GM23338 (cell line): ENCODE measurements around the gene HTR2B. TPM values are rescaled to one million over a fixed set of nuclear protein-coding genes. Genes with fewer than 3 reads are reported as not detected.

Source experiments
- ATAC-seq: fragments of 200-7000 bp; cut with Tn5 transposase; 3 replicates; pipeline ENCODE4 v1.9.1; 2020
- DNase-seq: peaks from one replicate; pipeline ENCODE4 v3.0.0-alpha.2; 2015; ENCODE audit warnings: low spot score
- H2AFZ ChIP-seq: fragments of 200-600 bp; sonication (generic); 2 replicates; pipeline ENCODE4 v1.8.0; 2016; ENCODE audit warnings: antibody characterized with exemption, mild to moderate bottlenecking, moderate library complexity
- H3F3A ChIP-seq: fragments of 200-600 bp; sonication (generic); replicated peaks from 2 replicates; pipeline ENCODE4 v1.8.0; 2017; ENCODE audit warnings: antibody characterized with exemption, mixed run types, low read depth
- H3K27ac ChIP-seq: fragments of 200-600 bp; sonication (generic); 2 replicates; pipeline ENCODE4 v1.6.1; 2016; ENCODE audit warnings: low read depth
- H3K27me3 ChIP-seq: fragments of 200-600 bp; sonication (generic); 2 replicates; pipeline ENCODE4 v1.8.0; 2016; ENCODE audit warnings: mild to moderate bottlenecking, mixed run types, moderate library complexity; ENCODE audit not compliant: insufficient read depth
- H3K36me3 ChIP-seq: fragments of 200-600 bp; sonication (generic); 2 replicates; pipeline ENCODE4 v1.8.0; 2016; ENCODE audit warnings: mild to moderate bottlenecking; ENCODE audit not compliant: insufficient read depth
- H3K4me1 ChIP-seq: fragments of 200-600 bp; sonication (generic); 2 replicates; pipeline ENCODE4 v1.8.0; 2016; ENCODE audit warnings: mild to moderate bottlenecking, moderate library complexity; ENCODE audit not compliant: insufficient read depth
- H3K4me2 ChIP-seq: fragments of 200-600 bp; sonication (generic); 2 replicates; pipeline ENCODE4 v1.7.1; 2017; ENCODE audit warnings: mixed run types
- H3K4me3 ChIP-seq: fragments of 200-600 bp; sonication (generic); 2 replicates; pipeline ENCODE4 v1.6.1; 2016; ENCODE audit warnings: mixed run types
- H3K79me2 ChIP-seq: fragments of 200-600 bp; sonication (generic); replicated peaks from 2 replicates; pipeline ENCODE4 v1.8.0; 2017; ENCODE audit warnings: mild to moderate bottlenecking; ENCODE audit not compliant: insufficient read depth
- H3K9me2 ChIP-seq: fragments of 200-600 bp; sonication (generic); 2 replicates; pipeline ENCODE4 v1.8.0; 2017; ENCODE audit not compliant: insufficient read depth
- H4K20me1 ChIP-seq: fragments of 200-600 bp; sonication (generic); replicated peaks from 2 replicates; pipeline ENCODE4 v1.8.0; 2017; ENCODE audit warnings: mild to moderate bottlenecking; ENCODE audit not compliant: insufficient read depth
- H3K27ac Mint-ChIP-seq: 2 replicates; pipeline ENCODE4 v1.8.0; 2020; ENCODE audit warnings: inconsistent platforms, mild to moderate bottlenecking, moderate library complexity, mixed read lengths
- H3K27me3 Mint-ChIP-seq: 3 replicates; pipeline ENCODE4 v1.8.0; 2022; ENCODE audit warnings: low read depth, mild to moderate bottlenecking, moderate library complexity, mixed read lengths, inconsistent platforms; ENCODE audit not compliant: insufficient read depth, poor library complexity
- H3K36me3 Mint-ChIP-seq: 3 replicates; pipeline ENCODE4 v1.8.0; 2021; ENCODE audit warnings: low read depth, mild to moderate bottlenecking, inconsistent platforms, moderate library complexity, mixed read lengths
- H3K4me1 Mint-ChIP-seq: 3 replicates; pipeline ENCODE4 v1.8.0; 2020; ENCODE audit warnings: mild to moderate bottlenecking, inconsistent platforms, mixed read lengths
- H3K4me3 Mint-ChIP-seq: 3 replicates; pipeline ENCODE4 v1.8.0; 2021; ENCODE audit warnings: moderate library complexity, mild to moderate bottlenecking, inconsistent platforms, mixed read lengths
- H3K9me3 Mint-ChIP-seq: 3 replicates; pipeline ENCODE4 v1.8.0; 2020; ENCODE audit warnings: moderate library complexity, mild to moderate bottlenecking, inconsistent platforms, mixed read lengths
- CREB1 ChIP-seq: fragments of 250-450 bp; sonication (Bioruptor Pico); IDR thresholded peaks from 2 replicates; pipeline ENCODE4 v1.5.0; 2020; ENCODE audit warnings: low read depth, mild to moderate bottlenecking, moderate library complexity
- CTCF ChIP-seq, 2 experiments: fragments of 200-600 bp in 1 of 2; sonication (generic) in 1 of 2; conservative IDR thresholded peaks; 2 replicates each; pipeline versions ENCODE4 v1.5.1 to v1.6.1; 2016 to 2017; ENCODE audit warnings: antibody characterized with exemption in 2 of 2, low read depth in 2 of 2, mild to moderate bottlenecking in 2 of 2, moderate library complexity in 1 of 2
- EZH2 ChIP-seq: fragments of 200-600 bp; sonication (generic); IDR thresholded peaks from one replicate; pipeline ENCODE4 v1.8.0; 2017; ENCODE audit warnings: antibody characterized with exemption, mild to moderate bottlenecking, low read depth; ENCODE audit not compliant: unreplicated experiment
- JUNB ChIP-seq: IDR thresholded peaks from one replicate; pipeline ENCODE4 v1.6.1; 2016; ENCODE audit warnings: antibody characterized with exemption; ENCODE audit not compliant: unreplicated experiment
- NANOG ChIP-seq: IDR thresholded peaks from 2 replicates; pipeline ENCODE4 v1.6.1; 2016; ENCODE audit warnings: antibody characterized with exemption, borderline replicate concordance
- POLR2AphosphoS5 ChIP-seq: IDR thresholded peaks from 2 replicates; pipeline ENCODE4 v1.6.1; 2016; ENCODE audit warnings: antibody characterized with exemption, low read depth
- REST ChIP-seq: IDR thresholded peaks from one replicate; pipeline ENCODE4 v1.6.1; 2018; ENCODE audit warnings: antibody characterized with exemption; ENCODE audit not compliant: unreplicated experiment
- ZNF114 ChIP-seq: fragments of 250-450 bp; sonication (Bioruptor Pico); IDR thresholded peaks from 2 replicates; pipeline ENCODE4 v1.5.0; 2020; ENCODE audit warnings: mild to moderate bottlenecking, moderate library complexity
- ZNF331 ChIP-seq: fragments of 250-450 bp; sonication (Bioruptor Pico); IDR thresholded peaks from 2 replicates; pipeline ENCODE4 v1.5.0; 2020; ENCODE audit warnings: low read depth, mild to moderate bottlenecking, moderate library complexity
- ZNF462 ChIP-seq: fragments of 250-450 bp; sonication (Bioruptor Pico); IDR thresholded peaks from 2 replicates; pipeline ENCODE4 v1.5.0; 2020; ENCODE audit warnings: mild to moderate bottlenecking, moderate library complexity
- long read RNA-seq: library from polyadenylated mRNA; unstranded; transcript quantifications from one replicate; pipeline ENCODE4 v2.0.0, GENCODE V29; 2020; ENCODE audit not compliant: unreplicated experiment
- polyA plus RNA-seq: library from polyadenylated mRNA; unstranded; fragments of >200 nt; fragmentation: Nextera tagmentation; extraction: Ambion mirVana; gene quantifications from 2 replicates; pipeline ENCODE4 v1.2.1, GENCODE V29; 2016
- total RNA-seq: library from RNA; depleted of rRNA; stranded (reverse); fragments of >200 nt; shearing (Covaris generic); gene quantifications from 2 replicates; pipeline ENCODE4 v1.2.3, GENCODE V29; 2014; rRNA removed

Gene HTR2B
- total RNA-seq, result not detected in 2 replicates
- 0.16 and 0.47 TPM in 2 replicates for polyA plus RNA-seq
- long read RNA-seq, result 0 reads

- H3K4me3 ChIP-seq, result no peak within 1 kb of the TSS
- peaks cover 41% of the 10 kb centered on the region for H3K4me1 ChIP-seq
- no peaks in the 10 kb centered on the region for H3K9me2 ChIP-seq
- no peak within 1 kb of the TSS for H2AFZ ChIP-seq
- Mint-ChIP-seq H3K36me3 (no peaks in the 10 kb centered on the region), H3K27ac (no peak within 1 kb of the TSS), H3K4me3 (no peak within 1 kb of the TSS), H3K27me3 (no peaks in the 10 kb centered on the region), H3K9me3 (no peaks in the 10 kb centered on the region), H3K4me1 (peaks cover 28% of the 10 kb centered on the region)
- no peak within 1 kb of the TSS for H3K27ac ChIP-seq
- H3K4me2 ChIP-seq, result peak within 1 kb of the TSS; percentile 54
- TF ChIP-seq ZNF331 (CRISPR knock-in tag) (no peak), EZH2 (no peak), POLR2AphosphoS5 (no peak), ZNF462 (no peak), REST (no peak), CREB1 (CRISPR knock-in tag) (no peak), CTCF (conservative IDR thresholded peaks at IDR 0.05; ENCODE audit: low read depth in 2 of 2) (no peak), JUNB (no peak), ZNF114 (CRISPR knock-in tag) (no peak), NANOG (no peak)
- no peaks in the 10 kb centered on the region for H3K36me3 ChIP-seq
- H4K20me1 ChIP-seq, result no peaks in the 10 kb centered on the region; the same call in 1 of the 2 replicates
- ATAC-seq (no peak; the same call in 2 of the 3 replicates), DNase-seq (peak; percentile 17)
- H3K27me3 ChIP-seq, result no peaks in the 10 kb centered on the region
- H3K79me2 ChIP-seq, result 0 out of 2 replicates have a peak, but pooled peaks cover 10% of the 10 kb centered on the region
- H3F3A ChIP-seq, result no peaks in the 10 kb centered on the region
These were observed at the start of gene HTR2B for GRCh38 chr2:231124838-231125568. HTR2B (minus strand) TSS chr2:231125042; CDS start chr2:231123764, 1,278 bp downstream.
